Fibroblast of skin of right biceps (primary cell): Measurements from ENCODE around the gene CHRNA4.

Source experiments
- DNase-seq: peaks from one replicate; pipeline ENCODE4 v3.0.0-alpha.2; 2013

The CHRNA4 gene

DNA sequence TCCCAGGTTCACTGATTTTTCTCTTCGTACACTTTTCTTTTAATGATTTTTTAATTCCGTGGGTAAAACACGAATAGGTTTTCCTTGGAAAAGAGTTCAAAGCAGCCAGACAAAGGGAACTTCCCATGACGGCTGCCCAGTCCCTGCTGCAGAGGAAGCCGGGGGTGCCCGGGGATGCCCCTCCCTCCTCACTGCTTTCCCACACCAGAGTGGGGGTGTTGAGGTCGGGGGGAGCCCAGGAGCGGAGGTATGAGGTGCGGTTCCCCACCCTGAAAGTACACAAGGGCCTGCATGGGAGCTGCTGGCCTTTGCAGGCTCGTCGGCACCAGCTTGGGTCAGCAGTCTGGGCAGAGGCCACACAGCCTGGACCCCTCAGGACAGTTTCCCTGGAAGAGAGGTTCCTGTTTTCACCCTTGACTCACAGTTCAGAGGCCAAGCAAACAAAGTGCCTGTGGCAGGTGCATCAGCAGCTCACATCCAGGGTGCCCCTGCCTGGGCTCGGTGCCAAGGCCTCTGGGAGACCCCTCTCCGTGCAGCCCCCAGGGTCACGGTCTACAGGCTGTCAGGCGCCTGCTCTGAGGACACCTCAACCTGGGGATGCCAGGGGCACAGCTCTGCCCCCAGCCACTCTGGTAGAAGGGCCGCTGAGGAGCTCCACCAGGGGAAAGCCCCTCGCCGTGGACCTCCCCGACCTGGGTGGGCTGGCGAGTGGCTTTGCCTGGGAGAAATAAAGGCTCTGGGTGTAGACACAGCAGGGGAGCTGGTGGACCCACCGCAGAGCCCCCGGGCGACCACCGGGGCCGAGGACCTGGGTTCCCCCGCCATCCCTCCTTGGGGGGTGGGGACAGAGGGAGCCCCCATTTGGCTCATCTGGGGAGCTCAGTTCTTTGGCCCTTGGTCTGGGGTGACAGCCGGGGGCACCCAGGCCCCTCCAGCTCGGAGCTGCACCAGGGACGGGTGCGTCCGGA lies 15.4 kb upstream of the CHRNA4 start:
- no peak for DNase-seq

DNA sequence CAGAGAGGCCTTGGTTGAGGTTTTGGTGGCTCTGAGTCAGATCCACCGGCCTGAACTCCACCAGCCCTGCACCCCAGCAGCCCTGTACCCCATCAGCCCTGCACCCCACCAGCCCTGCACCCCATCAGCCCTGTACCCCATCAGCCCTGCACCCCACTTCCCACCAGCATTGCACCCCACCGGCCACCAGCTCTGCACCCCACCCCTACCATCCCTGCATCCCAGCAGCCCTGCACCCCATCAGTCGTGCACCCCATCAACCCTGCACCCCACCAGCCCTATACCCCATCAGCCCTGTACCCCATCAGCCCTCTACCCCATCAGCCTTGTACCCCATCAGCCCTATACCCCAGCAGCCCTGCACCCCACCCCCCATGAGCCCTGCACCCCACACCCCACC lies 14.3 kb upstream of the CHRNA4 start:
- no peak for DNase-seq

DNA sequence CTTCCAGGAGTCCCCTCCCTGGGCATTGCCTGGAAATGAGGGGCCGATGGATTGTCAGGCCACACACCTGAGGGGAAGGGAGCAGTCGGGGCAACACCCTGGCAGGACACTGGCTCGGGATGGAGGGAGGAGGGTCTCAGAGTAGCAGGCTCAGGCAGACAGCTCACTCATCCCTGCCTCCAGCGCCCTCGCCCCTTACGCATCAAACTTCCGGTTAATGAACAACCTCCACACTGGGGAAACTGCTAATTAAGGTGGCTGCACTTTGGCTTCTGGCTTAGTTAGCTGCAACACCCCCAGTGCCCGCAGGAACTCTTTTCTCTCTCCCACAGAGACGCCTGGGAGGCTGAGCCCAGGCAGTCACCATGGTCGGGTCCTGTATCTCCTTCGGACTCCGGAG lies 13.4 kb upstream of the CHRNA4 start:
- no peak for DNase-seq

DNA sequence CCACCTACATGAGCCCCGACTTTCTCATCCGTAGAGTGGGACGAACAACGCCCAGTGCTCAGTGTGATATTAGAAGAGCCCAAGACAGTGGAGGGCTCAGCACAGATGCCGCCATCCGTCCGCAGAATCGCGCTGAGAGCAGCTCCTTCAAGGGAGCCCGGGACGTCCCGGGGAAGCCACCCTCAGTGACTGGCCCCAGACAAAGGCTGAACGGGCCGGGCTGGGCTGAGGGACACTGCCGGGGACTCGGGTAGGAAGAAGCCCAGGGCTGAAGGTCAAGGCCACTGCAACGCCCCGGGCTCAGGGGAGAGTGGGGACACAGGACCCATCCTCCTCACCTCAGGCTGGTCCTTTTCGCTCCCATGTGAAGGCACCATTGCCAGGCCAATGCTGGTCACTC lies 12.8 kb upstream of the CHRNA4 start:
- no peak for DNase-seq

DNA sequence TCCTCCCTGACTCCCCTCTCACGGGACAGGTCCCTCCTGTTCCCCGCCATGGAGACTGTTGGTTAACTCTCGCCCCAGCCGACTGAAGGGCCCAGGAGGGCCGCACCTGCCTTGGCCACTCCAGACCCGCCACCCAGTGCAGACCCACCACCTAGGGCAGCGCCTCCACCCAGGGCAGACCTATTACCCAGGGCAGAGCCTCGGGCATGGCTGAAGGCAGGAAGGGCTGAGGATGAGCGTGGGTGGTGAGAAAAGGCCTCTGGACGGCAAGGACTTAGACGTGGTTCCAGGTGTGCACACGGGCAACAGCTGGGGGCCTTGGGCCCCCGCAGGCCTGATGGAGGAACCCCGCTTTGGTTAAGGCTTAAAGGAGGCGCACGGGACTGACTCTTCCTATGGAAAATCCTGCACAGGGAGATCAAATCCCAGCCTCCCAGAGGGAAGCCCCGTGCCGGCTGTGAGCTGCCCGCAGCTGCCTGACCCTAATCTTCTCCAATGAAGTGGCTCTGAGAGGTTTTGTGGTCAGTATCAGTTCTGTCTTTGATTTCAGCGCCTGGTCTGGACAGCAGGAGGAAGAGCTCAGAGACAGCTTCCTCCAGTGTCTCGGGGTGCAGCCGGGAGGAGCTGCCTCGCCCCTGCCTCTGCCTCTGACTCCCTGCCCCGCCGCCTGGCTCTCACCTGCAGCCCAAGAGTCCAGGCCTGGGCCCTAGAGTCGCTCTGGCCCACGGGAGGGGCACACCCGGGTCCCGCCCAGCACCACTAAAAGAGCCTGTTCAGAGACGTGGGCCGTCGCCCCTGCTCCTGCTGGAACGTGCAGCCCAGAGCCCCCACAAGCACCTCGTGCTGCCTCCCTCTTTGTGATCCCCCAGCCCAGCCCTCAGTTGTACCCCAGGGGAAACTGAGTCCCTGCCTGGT lies 12.1 kb upstream of the CHRNA4 start:
- no peak for DNase-seq

DNA sequence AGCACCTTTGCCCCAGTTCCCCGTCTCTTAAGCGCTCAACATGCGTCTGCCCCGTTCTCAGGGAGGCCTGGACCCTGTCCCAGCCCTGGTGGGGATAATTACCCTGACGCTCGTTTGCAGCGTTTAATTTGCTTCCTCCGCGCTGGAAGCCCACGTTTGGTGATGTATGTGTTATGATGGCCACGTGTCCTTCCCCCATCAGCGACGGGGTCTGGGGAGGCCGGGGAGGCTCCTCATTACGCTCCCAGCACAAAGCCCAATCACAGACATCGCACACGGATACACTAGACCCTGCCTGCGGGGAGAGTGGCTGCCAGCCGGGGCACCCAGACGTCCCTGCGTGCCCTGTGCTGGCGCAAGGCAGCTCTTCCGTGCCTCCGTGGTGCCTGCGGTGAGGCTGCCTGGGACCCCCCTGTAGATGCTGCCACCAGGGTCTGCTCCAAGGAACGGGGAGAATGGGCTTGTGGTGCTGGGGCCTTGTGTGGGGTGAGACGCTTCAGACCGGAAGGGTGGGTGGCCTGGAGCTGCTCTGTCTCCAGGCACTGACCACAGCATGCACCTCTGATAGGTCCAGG lies 10.2 kb upstream of the CHRNA4 start:
- no peak for DNase-seq

DNA sequence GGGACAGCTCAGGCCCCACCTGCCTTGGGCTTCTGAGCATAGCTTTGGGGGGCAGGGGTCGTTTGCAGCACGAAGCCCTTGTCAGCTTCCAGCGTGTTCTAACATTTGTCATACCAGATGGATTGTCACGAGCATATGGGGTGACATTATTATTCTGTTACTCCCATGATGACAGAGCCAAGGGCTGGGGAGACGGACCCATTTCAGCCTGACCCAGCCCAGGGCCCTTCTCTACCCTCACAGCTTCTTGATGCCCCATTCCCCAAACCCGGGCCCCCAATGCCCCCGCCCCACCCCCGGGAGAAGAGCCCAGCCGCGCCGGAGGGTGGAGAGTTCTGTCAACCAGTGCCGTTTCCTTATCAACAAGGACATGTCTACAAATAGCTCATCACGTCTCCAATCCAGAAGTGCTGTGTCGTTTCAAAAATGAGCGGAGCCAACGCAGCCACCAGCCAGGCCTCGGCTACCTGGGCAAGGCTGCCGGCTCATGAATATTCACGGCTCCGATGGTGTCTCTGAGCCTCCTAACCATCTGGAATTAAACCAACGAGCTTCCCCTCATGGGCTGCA lies 9.6 kb upstream of the CHRNA4 start:
- no peak for DNase-seq

DNA sequence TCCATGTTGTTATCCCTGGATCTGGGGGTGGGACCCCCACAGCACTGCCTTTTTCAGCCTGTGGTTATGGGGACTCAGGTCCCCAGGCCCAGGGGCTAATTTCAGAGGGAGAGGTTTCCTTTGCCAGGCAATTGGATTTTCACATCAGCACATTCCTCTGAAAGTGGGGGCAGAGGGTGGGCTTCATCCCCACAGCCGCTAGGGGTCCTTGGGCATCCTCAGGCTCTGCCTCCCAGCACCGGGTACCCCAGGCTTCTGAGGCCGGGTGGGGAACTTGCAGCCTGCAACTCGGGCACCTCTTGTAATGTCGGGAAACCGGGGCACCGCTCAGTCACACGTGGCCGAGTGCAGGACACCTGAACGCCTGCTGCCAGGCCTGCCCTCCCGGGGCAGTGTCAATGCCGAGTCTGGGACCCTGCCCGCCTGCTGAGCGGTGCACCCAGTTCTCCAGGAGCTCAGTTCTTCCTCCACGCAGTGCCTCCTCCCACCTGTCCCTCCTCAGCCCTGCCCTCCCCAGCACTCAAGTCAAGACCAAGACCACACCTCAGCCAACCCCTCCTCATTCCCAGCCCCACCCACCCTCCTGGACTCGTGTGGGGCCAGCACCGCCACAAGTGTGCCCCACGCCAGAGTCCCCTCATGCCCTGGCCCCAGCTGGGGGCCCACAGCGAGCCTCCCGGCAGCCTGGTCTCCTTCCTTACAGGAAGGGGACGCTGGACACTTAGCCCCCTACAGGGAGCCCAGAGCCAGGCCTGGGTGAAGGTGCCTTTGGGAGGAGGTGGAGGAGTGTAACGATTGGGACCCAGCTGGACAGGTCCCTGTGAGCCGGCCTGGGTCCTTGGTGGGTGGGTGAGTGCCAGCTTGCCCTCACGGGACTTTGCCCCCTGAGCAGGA lies 8.8 kb upstream of the CHRNA4 start:
- DNase-seq: no peak

DNA sequence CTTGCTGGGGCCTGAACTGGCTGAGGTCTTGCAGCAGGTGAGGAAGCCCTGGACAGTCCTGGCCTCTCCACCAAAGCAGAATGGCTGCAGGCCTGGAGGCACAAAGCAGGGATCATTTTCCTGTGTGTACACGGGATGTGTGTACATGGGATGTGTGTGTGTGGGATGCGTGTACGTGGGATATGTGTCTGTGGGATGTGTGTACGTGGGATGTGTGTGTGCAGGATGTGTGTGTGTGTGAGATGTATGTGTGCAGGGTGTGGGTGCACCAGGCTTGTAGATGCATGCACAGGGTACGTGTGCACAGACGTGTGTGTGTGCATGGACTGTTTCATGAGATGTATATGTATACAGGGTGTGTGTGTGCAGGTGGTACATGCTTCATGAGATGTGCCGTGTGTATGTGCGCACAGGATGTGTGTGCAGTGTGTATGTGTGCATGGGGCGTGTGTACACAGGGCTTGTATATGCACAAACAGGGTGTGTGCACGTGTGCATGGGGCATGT lies 7.9 kb upstream of the CHRNA4 start:
- no peak for DNase-seq

DNA sequence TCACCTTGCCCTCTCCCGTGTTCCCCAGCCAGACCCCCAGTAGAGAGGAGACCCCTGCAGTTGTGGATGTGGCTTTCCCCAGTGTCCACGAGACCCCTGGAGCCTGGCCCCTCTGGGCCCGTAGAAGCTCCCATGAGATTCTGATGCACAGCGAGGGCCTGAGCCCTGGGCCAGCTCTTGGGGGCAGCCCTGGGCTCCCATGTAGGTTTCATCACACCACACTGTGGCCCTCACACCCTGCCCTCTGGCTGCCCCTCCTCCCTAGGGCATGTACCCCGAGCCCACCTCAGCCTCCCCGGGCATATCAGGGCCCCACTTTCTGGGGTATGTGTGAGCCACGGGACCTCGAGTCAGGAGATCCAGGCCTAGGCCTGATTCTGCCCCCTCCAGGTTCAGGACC lies 7.0 kb upstream of the CHRNA4 start:
- no peak for DNase-seq

DNA sequence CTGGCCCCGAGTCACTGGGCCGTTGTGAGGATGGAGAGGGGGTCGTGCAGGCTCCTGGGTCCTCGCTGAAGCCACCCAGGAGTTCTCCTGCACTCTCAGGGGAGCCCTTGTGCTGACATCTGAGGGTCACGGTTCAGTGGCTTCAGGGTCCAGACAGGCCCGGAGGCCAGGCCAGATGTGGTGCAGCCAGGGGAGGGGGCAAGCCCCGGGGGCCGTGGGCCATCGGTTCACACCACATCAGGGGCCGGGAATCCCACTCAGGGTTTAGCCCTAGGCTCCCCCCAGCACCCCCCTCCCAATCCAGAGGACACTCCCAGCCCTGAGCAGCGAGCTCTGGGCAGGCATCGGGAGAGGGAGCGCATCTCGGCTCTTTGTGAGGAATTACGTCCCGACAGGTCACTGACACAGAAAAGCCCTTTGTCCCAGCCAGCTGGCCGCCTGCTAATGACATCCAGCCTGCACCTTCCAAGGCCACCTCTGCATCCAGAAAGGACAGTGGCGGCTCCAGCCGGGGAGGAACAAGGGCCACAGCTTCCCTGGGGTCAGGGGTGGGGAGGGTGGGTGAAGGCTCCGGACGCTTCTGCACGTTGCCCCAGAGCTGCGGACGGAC lies 6.4 kb upstream of the CHRNA4 start:
- no peak for DNase-seq

DNA sequence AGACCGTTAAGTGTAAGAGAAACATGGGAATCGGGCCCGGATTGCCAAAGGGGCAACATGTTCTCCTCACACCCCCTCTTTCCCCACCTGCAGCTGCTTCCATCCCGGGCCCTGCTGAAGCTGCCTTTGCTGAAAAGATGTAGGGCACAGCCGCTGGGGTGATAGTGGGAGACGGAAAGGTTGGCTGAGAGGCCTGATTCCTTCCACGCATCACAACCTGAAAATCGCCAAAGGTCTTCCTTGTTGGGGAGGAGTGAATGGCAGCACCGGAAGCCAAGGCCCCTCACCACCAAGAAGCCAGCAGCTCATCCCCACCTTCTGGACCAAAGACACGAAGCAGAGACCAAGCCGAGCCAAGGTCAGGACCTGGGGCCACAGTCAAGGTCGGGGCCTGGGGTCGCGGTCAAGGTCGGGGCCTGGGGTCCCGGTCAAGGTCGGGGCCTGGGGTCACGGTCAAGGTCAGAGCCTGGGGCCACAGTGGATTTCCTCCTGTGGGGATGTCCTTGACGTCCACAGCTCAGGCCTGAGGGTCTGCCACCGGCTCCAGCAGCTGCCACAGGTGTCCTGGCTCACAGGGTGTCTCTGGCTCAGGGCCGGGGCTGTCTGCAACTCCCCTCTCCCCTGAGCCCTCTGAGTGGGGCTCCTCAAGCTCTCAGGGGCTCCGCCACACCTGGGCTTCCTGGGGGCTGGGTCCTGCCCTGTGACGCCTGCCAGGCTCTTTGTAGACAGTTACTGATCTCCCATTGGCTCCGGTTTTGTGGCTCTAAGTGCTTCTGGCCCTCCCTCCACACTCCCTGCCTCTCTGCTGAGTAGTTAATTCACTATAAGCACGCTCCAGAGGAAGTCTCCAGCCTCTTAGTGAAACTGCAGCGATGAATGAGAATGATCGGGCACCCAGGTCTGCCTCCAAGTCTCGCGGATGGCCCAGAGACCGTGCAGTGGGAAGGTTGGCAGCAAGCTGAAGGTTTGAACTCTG lies 5.5 kb upstream of the CHRNA4 start:
- no peak for DNase-seq

DNA sequence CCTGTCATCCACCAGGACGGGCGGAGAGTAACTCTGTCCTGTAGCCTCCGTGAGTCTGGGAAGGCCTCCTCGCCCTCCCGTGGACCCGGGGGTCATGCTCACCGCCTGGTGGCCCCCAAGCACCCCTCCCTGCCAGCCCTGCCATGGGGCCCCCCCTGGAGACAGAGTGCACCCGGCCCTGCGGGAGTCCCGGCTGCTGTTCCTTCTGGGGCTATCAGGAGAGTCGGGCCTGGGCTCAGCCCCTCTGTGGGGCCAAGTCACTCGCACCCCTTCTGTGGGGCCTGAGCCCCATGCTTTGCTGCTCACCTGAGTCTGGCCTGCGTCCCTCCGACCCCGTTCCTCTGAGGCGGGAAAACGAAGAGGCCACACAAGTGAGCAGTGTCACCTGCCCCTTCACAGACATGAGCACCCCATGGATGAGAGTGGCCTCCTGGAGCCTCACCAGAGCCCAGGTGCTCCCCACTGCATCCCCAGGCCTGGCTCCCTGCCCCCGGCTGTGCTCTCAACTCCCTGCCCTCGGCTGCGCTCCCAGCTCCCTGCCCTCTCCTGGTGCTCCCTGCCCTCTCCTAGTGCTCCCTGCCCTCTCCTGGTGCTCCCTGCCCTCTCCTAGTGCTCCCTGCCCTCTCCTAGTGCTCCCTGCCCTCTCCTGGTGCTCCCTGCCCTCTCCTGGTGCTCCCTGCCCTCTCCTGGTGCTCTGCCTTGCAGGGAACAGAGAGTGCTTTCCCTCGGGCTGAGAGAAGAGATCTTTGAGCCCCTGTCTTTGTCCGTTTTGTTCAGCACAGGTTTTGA lies 4.6 kb upstream of the CHRNA4 start:
- no peak for DNase-seq

DNA sequence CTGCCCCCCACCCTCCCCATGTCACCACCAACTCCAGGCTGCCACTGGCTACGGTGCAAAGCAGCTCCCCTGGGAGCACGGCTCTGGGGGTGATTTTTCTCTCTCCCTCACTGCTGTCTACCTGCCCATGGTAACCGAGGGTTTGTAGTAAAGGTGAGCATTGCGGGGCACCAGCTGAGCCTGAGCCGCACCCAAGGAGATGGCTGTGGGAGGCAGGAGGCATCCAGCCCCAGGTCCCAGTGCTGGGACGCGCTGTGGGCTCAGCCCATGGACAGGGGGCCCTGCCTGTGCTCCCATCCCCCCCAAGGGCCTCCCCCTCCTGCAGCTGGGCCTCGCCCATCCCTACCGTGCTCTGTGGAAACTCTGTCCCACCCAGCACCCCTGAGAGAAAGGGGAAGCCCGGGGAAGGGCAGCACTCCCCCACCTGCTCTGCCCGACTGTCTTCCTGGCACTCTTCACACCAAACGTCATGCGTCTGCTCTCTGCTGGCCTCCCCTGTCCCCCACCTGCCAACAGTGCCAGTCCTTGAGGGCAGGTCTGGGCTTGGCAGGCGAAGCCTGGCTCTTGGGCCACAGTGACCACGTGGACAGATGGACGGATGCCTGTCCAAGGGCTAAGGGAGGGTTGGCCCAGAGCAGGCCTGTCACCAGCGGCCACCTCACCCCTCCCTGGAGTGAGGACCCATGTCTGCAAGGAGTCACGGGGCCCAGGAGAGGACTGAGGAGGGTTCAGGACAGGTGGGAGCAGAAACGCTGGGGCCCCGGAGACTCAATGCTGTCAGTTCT lies 3.8 kb upstream of the CHRNA4 start:
- no peak for DNase-seq

DNA sequence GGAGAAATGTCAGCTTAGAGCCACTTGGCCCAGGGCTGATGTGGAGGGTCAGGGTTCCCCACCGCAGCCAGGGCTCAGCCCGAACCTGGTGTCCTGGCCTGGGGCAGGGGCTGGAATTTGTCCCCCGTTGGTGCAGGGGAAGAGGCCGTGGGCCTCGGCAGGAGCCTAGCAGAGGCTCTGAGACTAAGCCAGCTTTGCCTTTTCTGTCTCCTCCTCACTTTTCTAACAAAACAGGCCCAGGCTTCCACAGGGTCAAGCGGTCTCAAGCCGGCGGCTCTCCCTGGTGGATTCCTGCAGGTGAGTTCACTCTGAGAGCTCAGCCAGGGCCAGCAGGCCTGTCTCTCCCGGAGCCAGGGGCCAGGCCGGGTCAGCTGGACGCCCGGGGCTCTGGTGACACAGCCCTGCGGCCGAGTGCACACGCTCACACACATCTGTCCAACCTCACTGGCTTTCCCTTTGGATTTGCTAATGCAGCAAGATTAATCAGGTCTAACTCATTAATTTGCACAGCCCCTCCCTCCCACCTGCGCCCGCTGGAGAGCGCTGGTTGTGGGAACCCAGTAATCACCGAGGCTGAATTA lies 2.9 kb upstream of the CHRNA4 start:
- no peak for DNase-seq

DNA sequence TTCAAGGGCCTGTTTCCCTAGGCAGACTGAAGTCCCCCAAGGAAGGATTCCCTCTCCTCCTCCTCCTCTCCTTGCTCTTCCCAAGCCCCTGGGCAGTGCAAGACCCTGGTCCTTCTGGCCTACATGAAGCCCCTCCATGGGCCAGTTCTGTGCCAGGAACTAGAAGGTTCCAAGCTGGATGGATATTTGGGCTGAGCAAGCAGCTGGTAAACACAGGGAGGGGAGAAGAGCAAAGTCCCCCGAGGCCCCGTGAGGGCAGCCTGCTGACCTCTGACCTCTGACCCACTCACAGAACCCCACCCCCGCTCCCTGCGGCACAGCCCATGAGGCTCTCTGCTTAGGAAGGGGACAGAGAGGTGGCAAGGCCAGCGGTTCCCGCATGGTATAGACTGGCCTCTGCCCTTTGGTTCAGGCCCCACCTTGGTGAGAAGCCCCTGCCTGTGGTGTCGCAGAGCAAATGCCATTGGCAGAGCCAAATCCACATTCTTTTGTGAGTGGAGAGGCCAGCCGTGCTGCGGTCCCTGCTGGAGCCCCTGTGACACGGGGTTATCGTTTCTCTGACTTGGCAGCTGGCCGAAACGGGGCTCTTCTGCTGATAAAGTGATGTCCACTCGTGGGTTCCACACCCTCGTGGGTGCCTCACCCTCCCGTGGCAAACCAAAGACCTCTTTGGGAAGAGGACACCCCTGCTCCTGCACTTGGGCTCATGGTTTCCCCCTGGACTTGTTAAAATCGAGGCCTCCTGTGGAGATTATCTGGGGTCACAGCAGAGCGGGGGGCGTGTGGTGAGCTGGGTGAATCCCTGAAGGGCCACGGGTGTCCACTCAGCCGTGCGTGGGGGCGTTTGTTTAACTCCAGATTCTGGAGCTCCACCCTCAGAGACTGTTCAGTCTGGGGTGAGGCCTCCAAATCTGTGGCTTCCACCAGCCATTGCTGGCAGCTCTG lies 2.1 kb upstream of the CHRNA4 start:
- no peak for DNase-seq
